ENCODE measurements around the gene EXOC4. TPM values are rescaled to one million over a fixed set of nuclear protein-coding genes. Genes with fewer than 3 reads are reported as not detected.

Gene EXOC4
- total and polyA plus RNA-seq, 2 of the 13 experiments (the other 11 are each of a cell fraction or from before 2014, with no cell fraction given) = 22.5 to 39.0 TPM

DNA sequence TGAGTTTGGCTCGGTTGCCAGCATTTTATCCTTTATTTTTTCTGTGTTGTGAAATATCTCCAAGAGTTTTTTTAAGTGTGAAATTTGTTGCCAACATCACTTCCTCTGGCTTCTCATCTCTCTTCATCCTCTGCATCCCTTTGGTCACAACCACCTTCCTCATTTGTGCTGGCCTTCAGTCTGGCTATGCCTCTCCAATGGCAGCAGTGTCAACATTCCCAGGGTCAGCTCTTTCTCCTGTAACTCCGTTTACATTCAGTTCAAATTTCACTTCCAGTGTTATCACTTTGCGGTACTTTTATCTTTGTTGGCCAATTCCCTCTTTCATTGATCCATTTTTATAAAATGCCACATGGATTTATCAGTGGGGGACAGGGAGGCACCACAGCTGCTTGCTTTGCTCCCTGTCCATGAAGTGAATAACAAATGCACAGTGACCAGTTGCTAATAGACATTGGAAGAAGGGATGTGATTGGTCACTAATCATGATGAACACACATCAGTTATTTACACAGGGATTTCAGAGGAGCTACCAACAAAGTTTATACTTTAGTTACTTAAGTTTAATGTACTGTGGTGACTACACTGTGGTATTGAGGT lies 562.8 kb downstream of the EXOC4 start (continued):
- TF ChIP-seq ZFAT (CRISPR knock-in tag; conservative IDR thresholded peaks at IDR 0.05) = no peak
- no peak for TF ChIP-seq ESRRA (CRISPR knock-in tag; IDR thresholded peaks at IDR 0.05; ENCODE audit: low read depth)
- peak; percentile 56; the same call in 1 of the 2 replicates for TF ChIP-seq HHEX (CRISPR knock-in tag; IDR thresholded peaks at IDR 0.05)
- TF ChIP-seq, protein P1, sequence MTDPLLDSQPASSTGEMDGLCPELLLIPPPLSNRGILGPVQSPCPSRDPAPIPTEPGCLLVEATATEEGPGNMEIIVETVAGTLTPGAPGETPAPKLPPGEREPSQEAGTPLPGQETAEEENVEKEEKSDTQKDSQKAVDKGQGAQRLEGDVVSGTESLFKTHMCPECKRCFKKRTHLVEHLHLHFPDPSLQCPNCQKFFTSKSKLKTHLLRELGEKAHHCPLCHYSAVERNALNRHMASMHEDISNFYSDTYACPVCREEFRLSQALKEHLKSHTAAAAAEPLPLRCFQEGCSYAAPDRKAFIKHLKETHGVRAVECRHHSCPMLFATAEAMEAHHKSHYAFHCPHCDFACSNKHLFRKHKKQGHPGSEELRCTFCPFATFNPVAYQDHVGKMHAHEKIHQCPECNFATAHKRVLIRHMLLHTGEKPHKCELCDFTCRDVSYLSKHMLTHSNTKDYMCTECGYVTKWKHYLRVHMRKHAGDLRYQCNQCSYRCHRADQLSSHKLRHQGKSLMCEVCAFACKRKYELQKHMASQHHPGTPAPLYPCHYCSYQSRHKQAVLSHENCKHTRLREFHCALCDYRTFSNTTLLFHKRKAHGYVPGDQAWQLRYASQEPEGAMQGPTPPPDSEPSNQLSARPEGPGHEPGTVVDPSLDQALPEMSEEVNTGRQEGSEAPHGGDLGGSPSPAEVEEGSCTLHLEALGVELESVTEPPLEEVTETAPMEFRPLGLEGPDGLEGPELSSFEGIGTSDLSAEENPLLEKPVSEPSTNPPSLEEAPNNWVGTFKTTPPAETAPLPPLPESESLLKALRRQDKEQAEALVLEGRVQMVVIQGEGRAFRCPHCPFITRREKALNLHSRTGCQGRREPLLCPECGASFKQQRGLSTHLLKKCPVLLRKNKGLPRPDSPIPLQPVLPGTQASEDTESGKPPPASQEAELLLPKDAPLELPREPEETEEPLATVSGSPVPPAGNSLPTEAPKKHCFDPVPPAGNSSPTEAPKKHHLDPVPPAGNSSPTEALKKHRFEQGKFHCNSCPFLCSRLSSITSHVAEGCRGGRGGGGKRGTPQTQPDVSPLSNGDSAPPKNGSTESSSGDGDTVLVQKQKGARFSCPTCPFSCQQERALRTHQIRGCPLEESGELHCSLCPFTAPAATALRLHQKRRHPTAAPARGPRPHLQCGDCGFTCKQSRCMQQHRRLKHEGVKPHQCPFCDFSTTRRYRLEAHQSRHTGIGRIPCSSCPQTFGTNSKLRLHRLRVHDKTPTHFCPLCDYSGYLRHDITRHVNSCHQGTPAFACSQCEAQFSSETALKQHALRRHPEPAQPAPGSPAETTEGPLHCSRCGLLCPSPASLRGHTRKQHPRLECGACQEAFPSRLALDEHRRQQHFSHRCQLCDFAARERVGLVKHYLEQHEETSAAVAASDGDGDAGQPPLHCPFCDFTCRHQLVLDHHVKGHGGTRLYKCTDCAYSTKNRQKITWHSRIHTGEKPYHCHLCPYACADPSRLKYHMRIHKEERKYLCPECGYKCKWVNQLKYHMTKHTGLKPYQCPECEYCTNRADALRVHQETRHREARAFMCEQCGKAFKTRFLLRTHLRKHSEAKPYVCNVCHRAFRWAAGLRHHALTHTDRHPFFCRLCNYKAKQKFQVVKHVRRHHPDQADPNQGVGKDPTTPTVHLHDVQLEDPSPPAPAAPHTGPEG (CRISPR knock-in tag; IDR thresholded peaks at IDR 0.05) = no peak
- peak; percentile 91 for TF ChIP-seq ISL2 (CRISPR knock-in tag; IDR thresholded peaks at IDR 0.05)
- TF ChIP-seq SKI (IDR thresholded peaks at IDR 0.05; ENCODE audit: partially characterized antibody) = no peak
- no peak for TF ChIP-seq EED (CRISPR knock-in tag; IDR thresholded peaks at IDR 0.05)
- no peak for TF ChIP-seq ZSCAN31 (CRISPR knock-in tag; IDR thresholded peaks at IDR 0.05; ENCODE audit: low read depth)
- TF ChIP-seq ATF1 (CRISPR knock-in tag; IDR thresholded peaks at IDR 0.05) = peak; percentile 65; the same call in 1 of the 2 replicates
- peak; percentile 60; the same call in 1 of the 2 replicates for TF ChIP-seq MIER3 (CRISPR knock-in tag; IDR thresholded peaks at IDR 0.05; ENCODE audit: borderline replicate concordance)
- TF ChIP-seq, protein P2, sequence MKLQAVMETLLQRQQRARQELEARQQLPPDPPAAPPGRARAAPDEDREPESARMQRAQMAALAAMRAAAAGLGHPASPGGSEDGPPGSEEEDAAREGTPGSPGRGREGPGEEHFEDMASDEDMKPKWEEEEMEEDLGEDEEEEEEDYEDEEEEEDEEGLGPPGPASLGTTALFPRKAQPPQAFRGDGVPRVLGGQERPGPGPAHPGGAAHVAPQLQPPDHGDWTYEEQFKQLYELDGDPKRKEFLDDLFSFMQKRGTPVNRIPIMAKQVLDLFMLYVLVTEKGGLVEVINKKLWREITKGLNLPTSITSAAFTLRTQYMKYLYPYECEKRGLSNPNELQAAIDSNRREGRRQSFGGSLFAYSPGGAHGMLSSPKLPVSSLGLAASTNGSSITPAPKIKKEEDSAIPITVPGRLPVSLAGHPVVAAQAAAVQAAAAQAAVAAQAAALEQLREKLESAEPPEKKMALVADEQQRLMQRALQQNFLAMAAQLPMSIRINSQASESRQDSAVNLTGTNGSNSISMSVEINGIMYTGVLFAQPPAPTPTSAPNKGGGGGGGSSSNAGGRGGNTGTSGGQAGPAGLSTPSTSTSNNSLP (IDR thresholded peaks at IDR 0.05; ENCODE audit: low read depth, low read length) = peak; percentile 97
- TF ChIP-seq ZNF256 (CRISPR knock-in tag; conservative IDR thresholded peaks at IDR 0.05) = no peak
- peak; percentile 87; the same call in 1 of the 2 replicates for TF ChIP-seq TBX2 (CRISPR knock-in tag; IDR thresholded peaks at IDR 0.05; ENCODE audit: borderline replicate concordance)
- TF ChIP-seq HIVEP1 (CRISPR knock-in tag; IDR thresholded peaks at IDR 0.05) = no peak
- TF ChIP-seq, protein P3, sequence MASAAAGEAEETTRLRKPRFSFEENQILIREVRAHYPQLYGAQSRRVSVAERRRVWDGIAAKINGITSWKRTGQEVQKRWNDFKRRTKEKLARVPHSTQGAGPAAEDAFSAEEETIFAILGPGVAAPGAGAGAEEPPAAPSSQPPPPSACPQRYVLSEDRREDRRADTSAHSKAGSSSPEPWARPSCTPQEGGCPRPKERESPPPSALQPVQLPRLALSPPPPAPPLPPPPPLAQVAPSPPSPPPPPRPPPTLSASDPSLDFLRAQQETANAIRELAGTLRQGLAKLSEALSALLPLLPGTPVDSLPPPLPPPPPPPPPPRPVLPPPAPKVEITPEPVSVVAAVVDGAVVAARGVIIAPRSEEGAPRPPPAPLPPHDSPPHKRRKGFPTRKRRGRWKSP (CRISPR knock-in tag; IDR thresholded peaks at IDR 0.05) = no peak
- no peak for TF ChIP-seq SP2 (CRISPR knock-in tag; IDR thresholded peaks at IDR 0.05)
- no peak for TF ChIP-seq ZNF790 (CRISPR knock-in tag; IDR thresholded peaks at IDR 0.05; ENCODE audit: borderline replicate concordance)
- TF ChIP-seq XRCC5 (optimal IDR thresholded peaks at IDR 0.05; ENCODE audit: low read length) = no peak
- TF ChIP-seq SETDB1 (CRISPR knock-in tag; IDR thresholded peaks at IDR 0.05; ENCODE audit: borderline replicate concordance) = no peak
- no peak for TF ChIP-seq FOXM1 (CRISPR knock-in tag; IDR thresholded peaks at IDR 0.05)
- no peak for TF ChIP-seq ZNF143 (CRISPR knock-in tag; IDR thresholded peaks at IDR 0.05)
- no peak for TF ChIP-seq ETV6 (CRISPR knock-in tag; conservative IDR thresholded peaks at IDR 0.05)
- TF ChIP-seq ZNF101 (CRISPR knock-in tag; IDR thresholded peaks at IDR 0.05; ENCODE audit: borderline replicate concordance, low read depth) = no peak

All from HepG2 (cell line).